ENCODE data around the gene ADAMTS14.
"Not testable (repeated sequence)": the region's sequence is repeated elsewhere in the genome, so short reads cannot be mapped to it uniquely, and the experiment has no call there.

Gene ADAMTS14

DNA sequence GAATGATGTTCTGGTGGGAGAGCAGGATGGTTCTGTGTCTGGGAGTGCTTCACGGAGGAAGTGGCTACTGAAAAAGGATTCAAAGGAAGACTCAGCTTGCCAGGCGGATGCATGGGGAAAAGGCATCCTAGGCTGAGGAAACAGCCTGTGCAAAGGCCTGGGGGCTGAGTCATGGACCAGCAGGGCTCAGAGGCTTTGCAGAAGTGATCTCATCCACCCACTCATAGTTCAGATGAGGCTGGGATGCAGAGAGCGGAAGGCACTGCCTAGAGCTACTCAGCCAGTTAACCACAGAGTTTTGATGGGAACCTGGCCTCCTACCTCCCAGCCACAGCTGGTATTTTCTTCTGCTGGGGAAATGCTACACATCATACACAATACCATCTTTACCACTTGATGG is 15.8 kb upstream of the ADAMTS14 start:
- DNase-seq (ENCODE audit: low read depth): peak; percentile 23

DNA sequence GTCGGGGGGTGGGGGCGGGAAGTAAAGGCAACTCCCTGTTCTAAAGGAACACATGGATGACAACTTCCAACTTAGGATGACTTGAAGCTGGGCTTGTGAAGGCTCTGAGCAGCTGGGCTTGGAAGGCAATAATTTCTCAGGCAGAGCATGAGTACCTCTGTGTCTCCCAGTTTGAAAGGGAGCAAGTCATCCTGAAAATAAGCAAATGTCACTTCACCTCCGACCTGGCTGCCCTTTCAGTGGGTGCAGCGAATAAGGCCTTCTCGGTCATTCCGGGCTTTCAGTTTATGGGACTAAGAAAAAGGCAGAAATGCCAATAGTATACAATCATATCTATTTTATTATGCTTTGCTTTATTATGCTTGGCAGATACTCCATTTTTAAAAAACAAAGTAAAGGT is 15.3 kb upstream of the ADAMTS14 start:
- no peak for DNase-seq (ENCODE audit: low read depth)

DNA sequence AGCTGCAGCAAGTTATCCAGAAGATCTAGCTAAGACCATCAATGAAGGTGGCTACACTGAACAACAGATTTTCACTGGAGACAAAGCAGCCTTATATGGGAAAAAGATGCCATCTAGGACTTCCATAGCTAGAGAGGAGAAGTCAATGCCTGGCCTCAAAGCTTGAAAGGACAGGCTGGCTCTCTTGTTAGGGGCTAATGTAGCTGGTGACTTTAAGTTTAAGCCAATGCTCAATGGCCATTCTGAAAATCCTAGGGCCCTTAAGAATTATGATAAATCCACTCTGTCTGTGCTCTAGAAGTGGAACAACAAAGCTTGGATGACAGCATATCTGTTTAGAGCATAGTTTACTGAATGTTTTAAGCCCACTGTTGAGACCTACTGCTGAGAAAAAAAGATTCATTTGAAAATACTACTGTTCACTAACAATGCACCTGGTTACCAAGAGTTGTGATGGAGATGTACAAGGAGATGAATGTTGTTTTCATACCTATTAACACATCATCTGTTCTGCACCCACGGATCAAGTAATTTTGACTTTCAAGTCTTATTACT is 13.6 kb upstream of the ADAMTS14 start:
- no peak for DNase-seq (ENCODE audit: low read depth)

- no peak for DNase-seq (ENCODE audit: low read depth)
Observed at GRCh38 chr10:70659306-70659705, 13.0 kb upstream of the ADAMTS14 start.

DNA sequence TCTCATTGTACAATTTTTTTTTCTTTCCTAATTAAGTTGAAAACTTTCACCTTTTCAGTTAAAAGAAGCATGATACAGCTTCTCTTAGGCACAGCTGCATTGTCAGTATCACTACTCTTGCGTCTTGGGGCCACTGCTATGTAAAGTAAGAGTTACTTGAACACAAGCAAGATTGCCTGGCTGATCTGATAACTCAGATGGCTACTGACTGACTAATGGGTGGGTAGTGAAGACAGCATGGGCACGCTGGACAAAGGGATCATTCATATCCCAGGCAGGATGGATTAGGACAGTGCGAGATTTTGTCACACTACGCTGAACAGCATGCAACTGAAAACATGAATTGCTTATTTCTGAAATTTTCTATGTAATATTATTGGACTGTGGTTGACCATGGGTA is 11.6 kb upstream of the ADAMTS14 start:
- no peak for DNase-seq (ENCODE audit: low read depth)

- DNase-seq (ENCODE audit: low read depth): no peak
Observed at GRCh38 chr10:70661623-70662361, 10.5 kb upstream of the ADAMTS14 start.

DNA sequence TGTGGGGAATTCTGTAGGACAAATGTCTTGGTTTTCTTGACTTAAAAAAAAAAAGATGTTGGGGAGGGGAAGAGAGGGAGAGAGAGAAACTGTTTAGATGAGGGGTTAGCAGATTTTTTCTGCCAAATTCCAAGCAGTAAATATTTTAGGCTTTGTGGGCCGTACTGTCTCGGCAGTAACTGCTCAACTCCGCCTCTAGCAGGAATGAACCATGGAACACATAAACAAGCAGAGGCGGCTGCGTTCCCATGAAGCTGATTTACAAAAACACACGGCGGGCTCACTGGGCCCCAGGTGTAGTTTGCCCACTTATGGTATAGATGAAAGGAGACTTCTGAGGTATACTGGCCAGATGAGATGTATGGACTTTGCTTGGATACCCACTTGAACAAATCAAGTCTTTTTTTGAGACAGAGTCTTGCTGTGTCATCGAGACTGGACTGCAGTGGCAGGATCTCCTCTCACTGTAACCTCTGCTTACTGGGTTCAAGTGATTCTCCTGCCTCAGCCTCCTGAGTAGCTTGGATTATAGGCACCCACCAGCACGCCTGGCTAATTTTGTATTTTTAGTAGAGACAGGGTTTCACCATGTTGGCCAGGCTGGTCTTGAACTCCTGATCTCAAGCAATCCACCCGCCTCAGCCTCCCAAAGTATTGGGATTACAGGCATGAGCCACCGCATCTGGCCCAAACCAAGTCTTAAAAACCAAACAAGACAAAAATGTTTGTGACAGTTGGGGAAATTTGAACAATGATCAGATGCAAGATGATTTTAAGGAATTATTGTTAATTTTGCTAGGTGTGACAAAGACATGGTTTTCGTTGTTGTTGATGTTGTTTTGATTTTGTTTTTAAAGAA is 9.7 kb upstream of the ADAMTS14 start:
- no peak for DNase-seq (ENCODE audit: low read depth)

DNA sequence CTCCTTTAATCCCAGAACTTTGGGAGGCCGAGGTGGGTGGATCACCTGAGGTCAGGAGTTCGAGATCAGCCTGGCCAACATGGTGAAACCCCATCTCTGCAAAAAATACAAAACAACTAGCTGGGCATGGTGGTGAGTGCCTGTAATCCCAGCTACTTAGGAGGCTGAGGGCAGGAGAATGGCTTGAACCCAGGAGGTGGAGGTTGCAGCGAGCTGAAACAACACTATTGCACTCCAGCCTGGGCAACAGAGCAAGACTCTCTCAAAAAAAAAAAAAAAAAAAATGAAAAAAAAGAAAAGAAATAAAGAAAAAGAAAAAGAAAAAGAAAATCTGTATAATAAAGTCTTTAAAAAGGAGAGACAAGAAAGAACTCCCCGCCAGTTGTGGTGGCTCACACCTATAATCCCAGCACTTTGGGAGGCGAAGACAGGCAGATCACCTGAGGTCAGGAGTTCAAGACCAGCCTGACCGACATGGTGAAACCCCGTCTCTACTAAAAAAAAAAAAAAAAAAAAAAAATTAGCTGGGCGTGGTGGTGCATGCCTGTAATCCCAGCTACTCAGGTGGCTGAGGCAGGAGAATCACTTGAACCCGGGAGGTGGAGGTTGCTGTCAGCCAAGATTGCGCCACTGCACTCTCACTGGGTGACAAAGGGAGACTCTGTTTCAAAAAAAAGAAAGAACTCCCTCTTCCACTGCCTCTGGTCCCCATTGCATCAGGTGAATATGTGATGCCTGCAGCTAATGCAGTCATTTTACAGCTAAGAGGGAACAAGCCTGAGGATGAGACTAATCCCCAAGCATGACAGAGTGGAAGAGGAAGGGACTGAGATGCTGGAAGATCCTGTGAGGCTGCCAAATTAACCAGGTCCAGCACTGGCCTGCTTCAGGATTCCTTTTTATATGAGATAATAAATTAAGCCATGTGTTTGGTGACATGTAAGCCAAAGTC is 8.6 kb upstream of the ADAMTS14 start:
- not testable (repeated sequence) for DNase-seq (ENCODE audit: low read depth)

DNA sequence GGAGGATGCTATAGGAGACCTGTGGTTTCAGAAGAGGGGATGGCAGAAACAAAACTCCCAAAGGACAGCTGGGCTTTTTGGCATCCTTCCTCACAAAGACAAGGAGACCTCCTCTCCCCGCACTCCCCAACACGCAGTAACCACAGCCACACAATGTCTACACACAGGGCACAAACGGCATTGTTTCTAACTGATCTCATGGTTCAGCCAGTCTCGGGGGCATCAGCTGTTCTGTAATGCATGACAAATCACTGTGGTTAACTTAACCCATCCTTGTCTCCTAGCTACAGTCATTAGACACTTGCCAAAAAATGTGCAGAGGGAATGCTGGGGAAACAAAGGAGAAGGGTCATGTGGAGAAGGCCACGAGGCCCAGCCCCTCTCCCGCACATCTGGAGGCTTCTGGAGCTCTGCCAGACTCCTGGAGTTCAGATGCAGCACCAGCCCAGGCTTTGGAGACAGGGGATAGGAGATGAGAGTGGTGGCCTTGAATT is 7.6 kb upstream of the ADAMTS14 start:
- DNase-seq (ENCODE audit: low read depth): no peak

DNA sequence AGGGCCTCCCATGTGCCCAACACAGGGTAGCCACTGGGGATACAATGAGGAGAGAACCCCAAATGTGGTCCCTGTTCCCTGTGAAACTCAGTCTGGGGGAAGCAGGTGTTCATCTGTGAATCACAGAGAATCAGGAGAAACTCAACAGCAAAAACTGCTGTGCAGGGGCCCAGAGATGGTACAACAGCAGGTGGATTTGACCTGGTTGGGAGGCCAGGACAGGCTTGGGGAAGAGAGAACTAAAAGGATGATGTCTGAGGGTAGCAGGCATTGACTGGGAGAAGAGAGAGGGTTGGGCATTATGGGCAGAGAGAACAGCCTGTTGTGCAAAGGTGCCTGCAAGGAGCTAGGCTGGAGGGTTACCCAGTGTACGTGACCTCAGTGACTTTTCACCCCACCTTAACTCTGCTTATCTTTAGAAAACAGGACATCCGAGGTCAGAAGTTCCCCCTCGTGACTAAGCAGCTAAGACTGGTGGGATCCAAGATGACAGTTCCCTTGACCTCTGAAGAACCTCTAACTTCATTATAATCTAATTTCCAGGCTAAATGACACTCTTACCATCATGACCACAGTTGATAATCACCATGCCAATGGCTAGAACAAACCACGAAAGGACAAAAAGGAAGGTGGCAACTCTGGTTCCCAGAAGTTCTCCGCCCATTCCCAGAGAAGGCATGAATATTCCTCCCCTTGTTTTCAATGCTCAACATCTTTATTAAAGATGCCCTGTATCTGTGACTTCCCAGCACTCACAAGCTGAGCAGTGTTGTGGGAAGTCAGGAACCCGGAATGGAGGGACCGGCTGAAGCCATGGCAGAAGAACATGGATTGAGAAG is 5.1 kb upstream of the ADAMTS14 start:
- DNase-seq (ENCODE audit: low read depth): no peak

DNA sequence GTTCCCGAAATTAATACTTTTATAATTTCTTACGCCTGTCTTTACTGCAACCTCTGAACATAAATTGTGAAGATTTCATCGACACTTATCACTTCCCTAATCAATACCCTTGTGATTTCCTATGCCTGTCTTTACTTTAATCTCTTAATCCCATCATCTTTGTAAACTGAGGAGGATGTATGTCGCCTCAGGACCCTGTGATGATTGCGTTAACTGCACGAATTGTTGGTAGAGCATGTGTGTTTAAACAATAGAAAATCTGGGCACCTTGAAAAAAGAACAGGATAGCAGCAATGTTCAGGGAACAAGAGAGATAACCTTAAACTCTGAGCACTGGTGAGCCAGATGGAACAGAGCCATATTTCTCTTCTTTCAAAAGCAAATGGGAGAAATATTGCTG is 4.5 kb upstream of the ADAMTS14 start:
- not testable (repeated sequence) for DNase-seq (ENCODE audit: low read depth)

GRCh38 chr10:70668454-70668970 is 3.8 kb upstream of the ADAMTS14 start:
- no peak for DNase-seq (ENCODE audit: low read depth)

- no peak for DNase-seq (ENCODE audit: low read depth)
Observed at GRCh38 chr10:70669015-70669414, 3.3 kb upstream of the ADAMTS14 start.

GRCh38 chr10:70669732-70670317 is 2.5 kb upstream of the ADAMTS14 start:
- no peak for DNase-seq (ENCODE audit: low read depth)

- DNase-seq (ENCODE audit: low read depth): no peak
Observed at GRCh38 chr10:70671619-70672164, 614 bp upstream of the ADAMTS14 start.

DNA sequence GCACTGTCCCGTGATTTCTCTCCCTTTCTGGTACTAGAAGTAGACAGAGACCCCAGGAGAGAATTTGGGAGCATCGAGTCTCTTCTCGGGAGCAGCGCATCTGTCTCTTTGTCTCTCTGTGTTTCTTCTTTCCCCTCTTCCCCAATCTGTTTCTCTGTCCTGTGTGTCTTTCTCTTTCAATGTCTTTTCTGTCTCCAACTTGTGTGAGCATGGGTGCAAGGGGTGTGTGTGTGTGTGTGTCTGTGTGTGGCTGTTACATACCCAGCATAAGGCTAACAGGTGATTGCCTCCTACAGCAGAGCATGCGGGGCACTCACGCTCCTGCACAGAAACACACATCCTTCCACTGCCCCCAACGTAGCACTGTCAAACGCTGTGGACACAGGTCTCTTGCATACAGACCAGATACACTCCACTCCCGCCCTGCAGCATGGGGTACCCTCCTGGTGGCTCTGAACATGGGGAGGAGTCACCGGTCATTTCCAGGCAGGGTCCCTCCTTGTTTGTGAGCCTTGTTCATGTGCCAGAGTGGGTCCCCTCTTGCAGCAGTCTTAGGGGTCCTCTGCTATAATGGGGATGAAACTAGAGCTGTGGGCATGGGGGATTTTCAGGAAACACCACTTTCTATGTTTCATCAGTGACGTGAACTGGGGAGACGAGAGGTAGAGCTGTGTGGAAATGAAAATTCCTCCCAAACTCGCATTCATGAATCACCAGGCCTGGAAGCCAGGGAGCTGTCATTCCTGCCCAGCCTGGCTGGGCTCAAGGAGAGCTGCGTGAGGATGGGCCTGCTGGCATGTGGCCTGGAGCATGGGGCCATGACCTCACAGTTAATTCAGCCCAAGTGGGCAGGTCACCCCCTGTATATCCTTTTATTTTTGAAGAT is 980 bp downstream of the ADAMTS14 start:
- no peak for DNase-seq (ENCODE audit: low read depth)

DNA sequence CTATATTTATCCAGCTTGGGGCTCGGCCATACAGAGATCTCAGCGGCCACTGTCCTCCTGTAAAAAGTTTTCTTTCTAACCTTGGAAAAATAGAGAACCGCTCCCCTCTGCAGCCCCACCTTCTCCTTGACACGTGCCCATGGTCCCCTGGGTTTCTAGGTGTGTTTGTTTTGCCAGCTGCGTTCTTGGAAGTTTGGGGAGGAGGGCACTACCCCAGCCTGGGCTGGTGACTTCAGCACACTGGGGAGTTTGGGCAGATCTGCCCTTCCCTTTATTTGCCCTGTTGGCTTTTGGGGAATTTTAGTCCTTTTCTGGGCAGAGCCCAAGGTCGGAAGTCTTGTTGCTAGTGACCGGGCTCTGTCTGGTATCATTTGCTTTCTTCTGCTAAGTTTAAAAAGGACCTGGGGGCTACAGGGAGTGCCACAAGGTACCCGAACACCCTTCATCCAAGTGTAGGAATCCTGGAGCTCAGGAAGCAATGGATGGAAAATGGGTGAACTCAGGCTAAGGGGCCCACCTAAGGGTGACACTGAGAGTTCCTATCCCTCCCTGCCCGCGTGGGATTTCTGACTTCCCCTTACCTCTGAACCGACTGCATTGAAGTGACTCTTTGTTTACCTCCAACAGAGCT is 1.7 kb downstream of the ADAMTS14 start:
- no peak for DNase-seq (ENCODE audit: low read depth)
